ENCODE data around the gene SPSB3.

SPSB3 gene

GRCh38 chr16:1766701-1767100, 15.7 kb downstream of the SPSB3 start:
- no peak for DNase-seq (ENCODE audit: low read depth)
- no peak overlapping the region for H3K4me3 ChIP-seq (ENCODE audit: low read depth, low read length)
- no peak for TF ChIP-seq CTCF (IDR thresholded peaks at IDR 0.05; ENCODE audit: insufficient read depth, low read depth, low read length, missing control alignments)

GRCh38 chr16:1766231-1766630, 16.1 kb downstream of the SPSB3 start:
- DNase-seq (ENCODE audit: low read depth): no peak
- H3K4me3 ChIP-seq (ENCODE audit: low read depth, low read length): no peak overlapping the region
- TF ChIP-seq CTCF (IDR thresholded peaks at IDR 0.05; ENCODE audit: insufficient read depth, low read depth, low read length, missing control alignments): no peak

GRCh38 chr16:1765826-1766225, 16.5 kb downstream of the SPSB3 start:
- DNase-seq (ENCODE audit: low read depth): no peak
- TF ChIP-seq CTCF (IDR thresholded peaks at IDR 0.05; ENCODE audit: insufficient read depth, low read depth, low read length, missing control alignments): no peak
- H3K4me3 ChIP-seq (ENCODE audit: low read depth, low read length): no peak overlapping the region

- no peak for DNase-seq (ENCODE audit: low read depth)
- no peak for TF ChIP-seq CTCF (IDR thresholded peaks at IDR 0.05; ENCODE audit: insufficient read depth, low read depth, low read length, missing control alignments)
- H3K4me3 ChIP-seq (ENCODE audit: low read depth, low read length): no peak overlapping the region
Observed at GRCh38 chr16:1764971-1765370, 17.4 kb downstream of the SPSB3 start.

- DNase-seq (ENCODE audit: low read depth): no peak
- no peak for TF ChIP-seq CTCF (IDR thresholded peaks at IDR 0.05; ENCODE audit: insufficient read depth, low read depth, low read length, missing control alignments)
- H3K4me3 ChIP-seq (ENCODE audit: low read depth, low read length): no peak overlapping the region
Observed at GRCh38 chr16:1763521-1764511, 18.6 kb downstream of the SPSB3 start.

GRCh38 chr16:1762879-1763520, 19.4 kb downstream of the SPSB3 start:
- no peak overlapping the region for H3K4me3 ChIP-seq (ENCODE audit: low read depth, low read length)
- no peak for TF ChIP-seq CTCF (IDR thresholded peaks at IDR 0.05; ENCODE audit: insufficient read depth, low read depth, low read length, missing control alignments)
- DNase-seq (ENCODE audit: low read depth): no peak

Measured in GM12865 (cell line).